ENCODE data around the gene CFAP299. TPM values are rescaled to one million over a fixed set of nuclear protein-coding genes. Genes with fewer than 3 reads are reported as not detected.

Gene CFAP299
- total RNA-seq, 1 donor from 2014 or later: not detected

- H3K9me3 Mint-ChIP-seq: no peaks in the 10 kb centered on the region
- no peaks in the 10 kb centered on the region for H3K4me1 Mint-ChIP-seq
- no peaks in the 10 kb centered on the region for H3K36me3 Mint-ChIP-seq (ENCODE audit: low read depth)
- no peak overlapping the region for H3K4me3 Mint-ChIP-seq
- DNase-seq (ENCODE audit: low read depth, low spot score): no peak
- TF ChIP-seq CTCF (conservative IDR thresholded peaks at IDR 0.05): no peak
- H3K27me3 Mint-ChIP-seq (ENCODE audit: low read depth): peaks cover 8% of the 10 kb centered on the region
- H3K27ac Mint-ChIP-seq (ENCODE audit: unreplicated experiment): no peak overlapping the region
Observed at GRCh38 chr4:80967346-80967745, 631.8 kb downstream of the CFAP299 start.

GRCh38 chr4:80980239-80980638 lies 644.7 kb downstream of the CFAP299 start:
- Mint-ChIP-seq H3K4me3 (no peak overlapping the region), H3K4me1 (no peaks in the 10 kb centered on the region), H3K27me3 (ENCODE audit: low read depth) (peaks cover 26% of the 10 kb centered on the region), H3K36me3 (ENCODE audit: low read depth) (peaks cover 3% of the 10 kb centered on the region), H3K27ac (ENCODE audit: unreplicated experiment) (no peak overlapping the region), H3K9me3 (peaks cover 2% of the 10 kb centered on the region)
- no peak for TF ChIP-seq CTCF (conservative IDR thresholded peaks at IDR 0.05)
- DNase-seq (ENCODE audit: low read depth, low spot score): no peak

- no peak for DNase-seq (ENCODE audit: low read depth, low spot score)
- Mint-ChIP-seq H3K27ac (ENCODE audit: unreplicated experiment) (no peak overlapping the region), H3K27me3 (ENCODE audit: low read depth) (peaks cover 17% of the 10 kb centered on the region), H3K9me3 (peaks cover 2% of the 10 kb centered on the region), H3K4me3 (no peak overlapping the region), H3K4me1 (no peaks in the 10 kb centered on the region), H3K36me3 (ENCODE audit: low read depth) (peaks cover 3% of the 10 kb centered on the region)
- no peak for TF ChIP-seq CTCF (conservative IDR thresholded peaks at IDR 0.05)
Observed at GRCh38 chr4:80986011-80986410, 650.5 kb downstream of the CFAP299 start.

GRCh38 chr4:80989921-80990544 lies 654.5 kb downstream of the CFAP299 start:
- Mint-ChIP-seq H3K4me1 (no peaks in the 10 kb centered on the region), H3K4me3 (no peak overlapping the region), H3K36me3 (ENCODE audit: low read depth) (no peaks in the 10 kb centered on the region), H3K27ac (ENCODE audit: unreplicated experiment) (no peak overlapping the region), H3K9me3 (peaks cover 3% of the 10 kb centered on the region), H3K27me3 (ENCODE audit: low read depth) (peaks cover 10% of the 10 kb centered on the region)
- peak; percentile 84 for TF ChIP-seq CTCF (conservative IDR thresholded peaks at IDR 0.05)
- peak; percentile 20 for DNase-seq (ENCODE audit: low read depth, low spot score)

GRCh38 chr4:80990851-80991250 lies 655.3 kb downstream of the CFAP299 start:
- peaks cover 3% of the 10 kb centered on the region for H3K9me3 Mint-ChIP-seq
- no peaks in the 10 kb centered on the region for H3K36me3 Mint-ChIP-seq (ENCODE audit: low read depth)
- no peak overlapping the region for H3K4me3 Mint-ChIP-seq
- no peak for DNase-seq (ENCODE audit: low read depth, low spot score)
- H3K4me1 Mint-ChIP-seq: no peaks in the 10 kb centered on the region
- TF ChIP-seq CTCF (conservative IDR thresholded peaks at IDR 0.05): no peak
- H3K27ac Mint-ChIP-seq (ENCODE audit: unreplicated experiment): no peak overlapping the region
- H3K27me3 Mint-ChIP-seq (ENCODE audit: low read depth): peaks cover 8% of the 10 kb centered on the region

All from neural crest cell (in vitro differentiated cells).